GM19025 (cell line): ENCODE results near the gene BRSK2.
"Not testable (repeated sequence)": the region's sequence is repeated elsewhere in the genome, so short reads cannot be mapped to it uniquely, and the experiment has no call there.

Experiments used
- ATAC-seq: cut with Tn5 transposase; IDR thresholded peaks from one replicate; pipeline ENCODE4 v1.9.1; 2021; ENCODE audit warnings: mild to moderate bottlenecking, low read depth, moderate library complexity; ENCODE audit not compliant: unreplicated experiment

The BRSK2 gene

DNA sequence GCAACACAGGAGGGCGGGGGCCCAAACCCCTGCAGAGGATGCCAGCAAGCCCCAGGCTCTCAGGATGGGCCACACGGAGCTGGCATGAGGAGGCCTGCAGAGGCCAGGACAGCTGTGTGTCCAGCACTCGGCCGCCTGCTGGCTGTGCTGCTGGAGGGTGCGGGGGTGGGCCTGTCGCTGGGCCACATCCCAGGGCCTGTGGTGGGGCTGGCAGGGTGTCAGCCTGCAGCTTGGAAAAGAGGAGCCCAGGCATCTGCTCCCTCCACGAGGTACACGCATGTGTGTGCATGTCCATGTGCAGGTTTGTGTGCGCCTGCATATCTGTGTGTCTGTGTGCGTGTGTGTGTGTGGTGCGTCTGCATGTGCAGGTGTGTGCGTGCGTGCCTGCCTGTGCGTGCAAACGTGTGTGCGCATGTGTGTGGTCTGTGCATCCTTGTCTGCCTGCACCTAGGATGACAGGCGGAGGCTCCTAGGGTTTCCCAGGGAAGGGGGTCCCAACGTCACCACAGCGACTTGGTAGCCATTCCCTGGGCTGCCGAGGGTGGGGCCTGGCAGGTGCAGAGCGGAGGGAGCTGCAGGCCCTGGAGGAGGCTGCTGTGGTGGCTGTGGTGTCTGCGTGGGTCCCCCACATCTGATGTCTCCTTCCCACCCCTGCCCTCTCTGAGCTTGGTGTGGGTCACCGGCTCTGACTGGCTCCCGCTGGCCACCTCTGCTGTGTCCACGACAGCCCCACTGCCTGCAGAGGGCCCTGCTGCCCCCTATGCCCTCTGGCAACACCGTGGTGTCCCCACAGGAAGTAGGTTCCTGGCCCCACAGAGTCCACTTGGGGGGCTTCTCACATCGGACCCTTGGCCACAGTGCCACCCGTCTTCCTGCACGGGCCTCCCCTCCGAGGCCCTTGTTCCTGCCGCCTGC is 17.1 kb downstream of the BRSK2 start:
- no peak for ATAC-seq

DNA sequence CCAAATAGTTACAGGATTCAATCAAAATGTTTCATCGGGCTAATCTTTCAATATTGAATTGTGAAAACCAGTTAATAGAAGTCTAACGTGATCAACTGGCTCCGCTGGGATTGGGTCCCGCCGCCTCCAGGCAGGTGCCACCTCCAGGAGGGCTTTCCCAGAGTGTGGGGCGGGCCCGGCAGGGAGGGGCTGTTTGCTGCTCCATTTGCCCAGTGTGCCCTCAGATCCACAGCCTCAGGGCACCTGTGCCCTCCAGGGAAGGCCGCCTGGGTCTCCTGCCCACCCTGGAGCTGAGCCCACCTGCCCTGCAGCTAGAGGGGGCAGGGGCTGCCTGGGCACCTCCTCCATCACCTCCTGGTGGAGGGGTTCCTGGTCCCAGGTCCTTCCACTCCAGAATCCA is 17.9 kb downstream of the BRSK2 start:
- ATAC-seq: no peak

DNA sequence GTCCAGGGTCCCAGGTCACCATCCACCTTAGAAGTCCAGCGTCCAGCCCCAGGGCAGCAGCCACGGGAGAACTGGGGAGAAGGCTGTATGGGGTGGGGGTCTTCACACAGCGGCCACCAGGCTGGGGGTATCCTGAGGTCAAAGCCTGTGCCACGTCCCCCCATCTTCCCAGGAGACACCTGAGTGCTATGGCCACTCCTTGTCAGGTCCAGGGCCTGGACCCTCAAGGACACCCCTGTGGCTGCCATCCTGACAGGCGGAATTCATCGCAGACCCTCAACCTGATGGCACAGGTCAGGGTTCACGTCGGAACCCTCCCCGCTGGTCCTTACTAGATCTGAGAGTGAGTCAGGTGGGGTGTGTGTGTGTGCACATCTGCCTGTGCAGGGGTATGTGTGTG is 18.6 kb downstream of the BRSK2 start:
- no peak for ATAC-seq

DNA sequence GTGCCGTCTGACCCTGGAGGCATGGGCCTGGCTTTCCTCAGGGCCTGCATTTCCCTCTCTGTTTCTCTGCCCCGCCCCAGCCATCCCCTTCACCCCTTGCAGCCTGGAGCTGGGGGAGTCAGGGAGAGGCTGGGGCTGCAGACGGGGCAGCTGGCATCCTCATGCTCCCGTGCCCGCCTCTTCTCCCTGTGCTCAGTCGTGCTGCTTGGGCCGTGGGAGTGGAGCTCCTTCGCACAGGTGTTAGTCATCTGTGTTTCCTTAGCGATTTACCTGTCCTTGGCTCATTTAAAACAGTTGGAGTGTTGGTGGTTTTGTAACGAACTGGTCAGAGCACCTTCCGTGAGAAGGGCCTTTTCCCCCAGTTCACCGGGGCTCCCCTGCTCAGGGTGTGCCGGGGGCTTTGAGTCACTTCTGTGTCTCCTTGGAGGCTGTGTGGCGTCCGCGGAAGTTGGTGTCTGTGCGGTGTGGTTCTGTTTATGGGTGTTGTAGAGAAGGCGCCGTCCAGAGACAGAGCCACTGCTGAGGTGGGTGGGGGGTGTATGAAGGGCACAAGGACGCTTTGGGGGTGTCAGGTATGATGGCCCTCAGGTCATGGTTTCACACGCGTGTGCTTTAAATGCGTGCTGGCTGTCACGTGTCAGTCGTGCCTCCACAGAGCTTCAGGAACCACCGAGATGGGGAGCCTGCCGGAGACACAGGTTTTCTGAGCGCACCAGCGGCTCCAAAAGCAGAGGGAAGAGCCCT is 19.5 kb downstream of the BRSK2 start:
- no peak for ATAC-seq

DNA sequence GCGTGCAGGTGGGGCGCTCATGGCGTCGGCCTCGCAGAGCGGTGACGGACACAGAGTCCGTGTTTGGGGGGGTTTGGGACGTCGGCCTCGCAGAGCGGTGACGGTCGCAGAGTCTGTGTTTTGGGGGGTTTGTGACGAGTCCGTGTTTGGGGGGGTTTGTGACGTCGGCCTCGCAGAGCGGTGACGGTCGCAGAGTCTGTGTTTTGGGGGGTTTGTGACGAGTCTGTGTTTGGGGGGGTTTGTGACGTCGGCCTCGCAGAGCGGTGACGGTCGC is 20.1 kb downstream of the BRSK2 start:
- ATAC-seq: not testable (repeated sequence)

DNA sequence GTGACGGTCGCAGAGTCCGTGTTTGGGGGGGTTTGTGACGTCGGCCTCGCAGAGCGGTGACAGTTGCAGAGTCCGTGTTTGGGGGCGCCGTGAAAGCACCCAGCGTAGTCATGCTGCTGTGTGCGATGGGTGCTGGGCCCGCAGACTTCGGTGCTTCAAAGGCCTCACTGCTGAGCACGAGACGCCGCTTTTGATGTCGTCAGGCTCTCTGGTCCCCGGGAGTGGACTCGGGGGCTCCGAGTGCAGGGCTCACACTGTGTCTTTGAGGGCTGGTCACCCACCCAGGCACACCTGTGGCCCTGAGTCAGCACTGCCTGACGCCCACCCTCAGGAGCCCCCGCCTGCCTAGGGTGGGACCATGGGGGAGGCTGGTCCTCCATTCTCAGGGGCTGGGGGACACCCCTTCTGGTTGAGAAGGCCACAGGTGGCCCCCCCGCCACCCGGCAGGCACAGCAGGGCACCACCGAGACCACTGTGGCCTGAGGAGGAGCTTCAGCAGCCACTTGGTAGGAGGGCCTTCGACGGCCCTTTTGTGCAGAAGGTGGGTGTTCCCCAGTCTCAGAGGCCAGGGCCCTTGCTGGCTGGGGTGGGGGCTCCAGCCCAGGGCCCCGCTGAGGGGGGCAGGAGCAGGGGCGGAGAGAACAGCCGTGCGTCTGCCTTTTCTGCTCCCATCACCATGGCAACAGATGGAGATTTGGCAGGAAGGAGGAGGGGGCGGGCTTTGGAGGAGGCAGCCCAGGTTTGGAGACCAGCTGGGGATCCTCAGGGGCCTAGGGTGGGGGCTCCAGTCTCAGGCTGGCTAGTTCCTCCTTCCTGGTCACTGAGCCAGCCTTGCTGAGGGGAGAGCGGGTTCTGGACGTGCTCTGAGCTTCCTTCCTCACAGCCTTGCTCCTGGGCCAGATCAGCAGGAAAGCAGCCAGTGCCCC is 20.9 kb downstream of the BRSK2 start:
- ATAC-seq: no peak

DNA sequence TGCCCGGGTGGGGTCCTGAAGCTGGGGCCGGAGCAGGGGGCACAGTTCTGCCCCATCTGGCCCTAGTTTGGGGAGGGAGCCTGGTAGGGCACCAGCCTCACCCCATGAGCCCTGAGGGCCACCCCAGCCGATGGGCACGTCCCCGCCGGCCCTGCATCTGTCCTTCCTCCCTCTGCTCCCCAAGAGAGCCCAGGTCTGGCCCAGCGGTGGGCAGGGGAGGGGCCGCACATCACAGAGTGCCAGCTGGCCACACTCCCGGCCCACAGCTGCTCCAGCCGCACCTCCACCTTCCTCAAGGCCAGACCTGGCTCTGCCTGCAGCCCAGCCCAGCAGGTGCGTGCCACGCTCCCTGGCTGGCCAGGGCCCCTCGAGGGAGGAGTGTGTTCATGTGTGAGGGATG is 21.6 kb downstream of the BRSK2 start:
- no peak for ATAC-seq

DNA sequence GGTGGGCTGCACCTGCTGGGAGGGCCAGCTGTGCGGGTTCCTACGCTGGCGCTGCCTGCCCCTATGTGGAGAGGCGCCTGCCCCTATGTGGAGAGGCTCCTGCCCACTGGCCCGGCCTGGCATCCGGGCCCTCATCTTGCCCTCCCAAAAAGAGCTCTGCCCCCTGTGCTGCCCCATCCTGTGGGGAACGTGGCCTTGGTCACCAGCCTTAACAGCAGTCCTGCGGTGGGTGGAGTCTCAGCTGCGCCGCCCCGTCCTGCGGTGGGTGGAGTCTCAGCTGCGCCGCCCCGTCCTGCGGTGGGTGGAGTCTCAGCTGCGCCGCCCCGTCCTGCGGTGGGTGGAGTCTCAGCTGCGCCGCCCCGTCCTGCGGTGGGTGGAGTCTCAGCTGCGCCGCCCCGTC is 22.0 kb downstream of the BRSK2 start:
- not testable (repeated sequence) for ATAC-seq

DNA sequence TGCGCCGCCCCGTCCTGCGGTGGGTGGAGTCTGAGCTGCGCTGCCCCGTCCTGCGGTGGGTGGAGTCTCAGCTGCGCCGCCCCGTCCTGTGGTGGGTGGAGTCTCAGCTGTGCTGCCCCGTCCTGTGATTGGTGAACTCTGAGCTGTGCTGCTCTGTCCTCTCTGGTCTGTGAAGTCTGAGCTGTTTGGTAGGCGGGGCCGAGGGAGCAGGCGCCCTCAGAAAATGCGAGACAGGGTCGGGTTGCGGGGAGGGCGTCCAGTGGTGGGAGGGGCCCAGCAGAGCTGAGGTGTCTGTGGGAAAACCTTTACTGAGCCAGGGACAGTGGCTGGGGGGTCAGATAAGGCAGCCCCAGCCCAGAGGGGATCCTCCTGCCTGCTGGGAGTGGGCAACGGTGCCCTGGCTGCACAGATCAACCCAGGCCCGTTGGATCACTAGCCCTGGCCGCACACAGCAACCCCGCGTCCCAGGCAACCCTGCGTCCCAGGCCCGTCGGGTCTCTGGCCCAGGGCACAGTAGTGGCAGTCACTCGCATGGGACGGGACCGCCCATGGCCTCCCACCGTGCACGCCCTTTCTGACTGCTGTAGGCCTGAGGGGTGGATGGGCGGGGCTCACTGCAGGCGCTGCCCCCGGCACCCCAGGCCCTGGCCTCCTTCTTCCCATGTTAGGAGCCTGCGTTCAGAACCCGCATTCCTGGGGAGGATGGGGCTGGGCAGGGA is 22.8 kb downstream of the BRSK2 start:
- ATAC-seq: no peak

DNA sequence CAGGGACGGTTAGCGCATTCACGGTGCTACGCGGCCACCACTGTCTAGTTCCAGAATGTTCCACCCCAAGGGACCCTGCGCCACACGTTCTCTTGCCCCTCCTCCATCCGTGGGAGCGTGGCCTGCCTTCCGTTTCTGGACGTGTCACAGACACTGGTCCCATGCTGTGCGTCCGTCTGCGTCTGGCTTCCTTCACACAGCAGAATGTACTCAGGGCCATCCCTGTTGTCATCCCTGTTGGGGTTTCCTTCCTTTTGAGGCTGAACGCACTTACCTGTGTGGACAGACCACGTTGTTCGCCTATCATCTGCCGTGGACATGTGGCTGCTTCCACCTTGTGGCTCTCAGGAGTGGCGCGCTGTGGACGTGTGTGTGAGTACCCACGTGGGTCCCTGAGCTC is 24.9 kb downstream of the BRSK2 start:
- no peak for ATAC-seq

DNA sequence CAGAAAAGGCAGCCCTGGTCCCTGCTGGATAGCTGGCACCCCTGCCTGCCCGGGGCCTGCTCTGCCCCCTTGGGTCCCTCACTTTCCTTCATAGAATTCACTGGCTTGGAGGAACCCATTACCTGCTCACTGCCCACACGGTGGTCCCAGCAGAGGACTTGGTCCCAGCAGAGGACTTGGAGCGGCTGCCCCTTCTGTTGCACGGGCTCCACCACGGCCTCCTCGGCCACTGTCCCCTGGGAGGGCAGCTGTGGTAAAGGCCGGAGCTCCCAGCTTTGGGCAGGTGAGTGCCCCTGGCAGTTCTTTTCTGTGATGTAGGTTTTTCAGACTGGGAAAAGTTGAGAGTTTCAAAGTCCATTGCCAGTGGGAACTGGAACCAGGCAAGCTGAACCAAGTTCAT is 25.9 kb downstream of the BRSK2 start:
- ATAC-seq: no peak

DNA sequence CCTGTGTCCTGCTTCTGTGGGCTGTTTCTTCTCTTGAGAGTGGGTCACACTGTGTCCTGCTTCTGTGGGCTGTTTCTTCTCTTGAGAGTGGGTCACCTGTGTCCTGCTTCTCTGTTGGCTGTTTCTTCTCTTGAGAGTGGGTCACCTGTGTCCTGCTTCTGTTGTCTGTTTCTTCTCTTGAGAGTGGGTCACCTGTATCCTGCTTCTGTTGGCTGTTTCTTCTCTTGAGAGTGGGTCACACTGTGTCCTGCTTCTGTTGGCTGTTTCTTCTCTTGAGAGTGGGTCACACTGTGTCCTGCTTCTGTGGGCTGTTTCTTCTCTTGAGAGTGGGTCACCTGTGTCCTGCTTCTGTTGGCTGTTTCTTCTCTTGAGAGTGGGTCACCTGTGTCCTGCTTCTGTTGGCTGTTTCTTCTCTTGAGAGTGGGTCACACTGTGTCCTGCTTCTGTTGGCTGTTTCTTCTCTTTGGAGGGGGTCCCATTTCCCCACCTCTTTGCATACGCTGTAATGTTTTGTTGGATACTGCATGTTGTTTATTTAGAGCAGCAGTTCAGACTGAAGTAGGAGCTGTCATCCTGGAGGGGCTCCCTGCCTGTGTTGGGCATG is 28.6 kb downstream of the BRSK2 start:
- ATAC-seq: not testable (repeated sequence)

DNA sequence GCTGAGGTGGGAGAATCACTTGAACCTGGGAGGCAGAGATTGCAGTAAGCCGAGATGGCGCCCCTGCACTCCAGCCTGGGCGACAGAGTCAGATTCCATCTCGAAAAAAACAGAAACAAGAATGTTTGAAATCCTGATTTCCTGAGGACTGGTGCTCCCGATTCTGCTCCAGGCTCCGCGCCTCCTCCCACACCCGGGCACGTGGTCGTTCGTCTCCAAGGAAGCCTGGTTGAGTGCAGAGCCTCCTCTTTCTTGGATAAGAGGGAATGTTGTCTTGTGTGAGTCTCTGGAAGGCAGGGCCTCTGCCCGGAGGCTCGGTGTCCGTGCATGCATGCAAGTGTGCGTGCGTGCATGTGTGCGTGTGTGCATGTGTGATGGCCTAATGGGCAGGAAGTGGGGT is 30.1 kb downstream of the BRSK2 start:
- no peak for ATAC-seq

DNA sequence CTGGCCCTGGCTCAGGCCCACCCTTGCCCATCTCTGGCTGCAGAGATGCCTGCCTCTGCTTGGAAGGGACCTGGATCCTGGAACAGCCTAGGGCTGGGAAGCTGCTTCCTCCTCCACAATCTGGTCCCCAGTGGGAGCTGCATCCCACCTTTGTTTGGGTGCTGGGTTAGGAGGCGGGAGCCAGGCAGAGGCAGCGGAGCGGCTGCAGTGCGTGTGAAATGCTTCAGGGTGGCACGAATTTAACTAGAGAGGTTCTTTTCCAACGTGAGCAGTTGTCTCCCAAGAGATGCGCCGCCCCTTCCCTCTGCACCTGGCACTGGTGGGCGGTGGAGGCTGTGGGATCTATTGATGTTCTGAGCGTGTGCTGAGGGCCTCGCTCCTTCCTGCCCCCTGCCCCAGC is 31.6 kb downstream of the BRSK2 start:
- no peak for ATAC-seq

DNA sequence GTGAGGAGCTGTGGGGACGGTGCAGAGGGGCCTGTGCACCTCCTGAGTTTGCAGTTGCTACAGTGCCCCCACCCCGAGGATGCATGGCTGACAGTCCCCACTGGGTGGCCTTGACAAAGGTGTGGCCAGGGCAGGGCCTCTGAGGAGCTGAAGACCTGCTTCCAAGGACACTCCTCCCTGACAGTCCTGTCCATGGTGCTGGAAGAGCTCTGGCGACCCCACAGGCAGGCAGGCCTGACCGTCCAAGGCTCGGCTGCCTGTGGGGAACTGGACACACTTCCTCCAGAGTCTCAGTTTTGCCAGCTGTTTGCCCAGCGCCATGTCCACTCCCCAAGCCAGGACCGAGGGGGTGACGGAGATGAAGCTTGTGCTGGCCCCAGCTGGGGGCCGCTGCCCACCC is 32.7 kb downstream of the BRSK2 start:
- ATAC-seq: no peak

DNA sequence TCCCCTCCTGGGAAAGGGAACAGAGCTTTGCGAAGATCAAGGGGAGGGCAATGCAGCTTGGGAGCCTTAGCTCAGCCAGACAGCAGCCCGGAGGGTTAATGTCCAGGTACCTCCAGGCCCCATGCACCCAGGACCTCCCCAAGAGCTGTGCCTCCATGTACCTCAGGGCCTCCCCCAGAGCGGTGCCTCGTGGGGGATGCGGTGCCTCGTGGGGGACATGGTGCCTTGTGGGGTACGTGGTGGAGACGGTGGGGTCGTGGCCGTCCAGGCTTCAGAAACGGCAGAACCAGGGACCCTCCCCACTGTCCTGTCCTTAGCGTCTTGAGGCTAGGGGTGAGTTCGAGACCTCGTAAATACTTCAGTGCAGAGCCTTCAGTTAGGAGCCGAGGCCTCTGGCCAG is 33.2 kb downstream of the BRSK2 start:
- ATAC-seq: no peak

DNA sequence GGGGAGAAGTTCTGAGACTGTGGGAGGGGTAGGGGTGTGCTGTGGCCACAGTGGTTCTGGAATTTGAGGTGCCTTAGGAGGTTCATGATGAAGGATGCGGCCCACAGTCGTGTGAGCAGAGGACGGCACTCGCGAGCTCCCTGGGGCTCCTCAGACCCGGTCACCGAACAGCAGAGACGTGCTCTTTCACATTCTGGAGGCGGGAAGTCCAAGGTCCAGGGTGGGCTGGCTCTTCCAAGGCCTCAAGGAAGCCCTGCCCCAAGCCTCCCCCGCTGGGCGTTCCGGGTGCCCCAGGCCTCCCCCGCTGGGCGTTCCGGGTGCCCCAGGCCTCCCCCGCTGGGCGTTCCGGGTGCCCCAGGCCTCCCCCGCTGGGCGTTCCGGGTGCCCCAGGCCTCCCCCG is 33.7 kb downstream of the BRSK2 start:
- not testable (repeated sequence) for ATAC-seq

DNA sequence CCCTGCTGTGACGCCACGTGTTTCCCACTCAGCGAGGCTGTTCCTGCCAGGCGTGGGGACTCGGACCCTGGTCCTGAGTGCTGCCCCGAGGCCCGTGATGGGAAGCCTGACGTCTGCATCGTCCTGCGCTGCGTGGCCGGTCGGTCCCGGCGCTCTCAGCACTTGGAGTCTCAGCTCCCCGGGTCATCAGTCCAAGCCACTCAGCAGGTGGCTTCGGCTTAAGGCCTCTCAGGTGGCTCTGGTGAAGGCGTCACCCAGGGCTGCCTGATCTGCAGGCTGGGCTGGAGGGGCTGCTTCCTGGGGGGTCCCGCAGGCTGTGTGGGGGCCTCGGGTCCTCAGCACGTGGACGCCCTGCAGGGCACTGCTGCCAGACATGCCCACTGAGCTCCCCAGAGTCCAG is 35.3 kb downstream of the BRSK2 start:
- no peak for ATAC-seq

DNA sequence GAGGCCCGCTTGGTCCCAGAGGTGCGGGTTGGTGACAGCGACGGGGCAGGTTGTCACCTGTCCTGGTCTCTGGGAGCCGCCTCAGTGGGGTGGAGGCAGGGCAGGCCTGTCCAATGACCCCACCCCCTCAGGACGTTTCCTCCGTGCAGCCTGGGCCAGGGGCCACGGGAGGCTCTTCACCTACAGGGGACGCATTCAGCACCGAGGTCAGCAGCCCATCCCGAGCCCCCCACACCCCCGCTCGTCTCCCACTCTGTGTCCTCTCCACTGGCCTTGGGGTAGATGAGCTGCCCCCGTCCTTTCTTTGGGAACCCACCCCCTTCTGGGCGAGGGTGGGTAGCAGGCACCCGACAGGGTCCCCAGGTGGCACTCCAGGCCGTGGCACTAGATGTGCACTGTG is 35.7 kb downstream of the BRSK2 start:
- no peak for ATAC-seq

DNA sequence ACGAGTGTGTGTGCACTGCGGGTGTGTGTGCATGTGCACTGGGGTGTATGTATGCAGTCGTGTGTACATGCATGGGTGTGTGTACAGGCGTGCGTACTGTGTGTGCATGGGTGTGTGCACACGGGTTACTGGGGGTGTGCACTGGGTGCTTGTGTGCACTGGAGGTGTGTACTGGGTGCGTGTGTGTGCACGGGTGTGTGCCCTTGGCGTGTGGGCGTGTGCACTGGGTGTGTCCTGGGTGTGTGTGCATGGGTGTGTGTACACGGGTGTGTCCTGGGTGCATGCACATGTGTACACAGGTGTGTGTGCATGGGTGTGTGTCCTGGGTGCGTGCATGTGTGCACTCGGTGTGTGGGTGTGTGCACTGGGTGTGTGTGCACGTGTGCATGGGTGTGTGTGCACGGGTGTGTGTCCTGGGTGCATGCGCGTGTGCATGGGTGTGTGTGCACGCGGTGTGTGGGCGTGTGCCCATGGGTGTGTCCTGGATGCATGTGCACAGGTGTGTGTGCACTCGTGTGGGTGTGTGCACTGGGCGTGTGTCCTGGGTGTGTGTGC is 39.1 kb downstream of the BRSK2 start:
- no peak for ATAC-seq
